ENCODE measurements around the gene PLEK2.

PLEK2 gene

DNA sequence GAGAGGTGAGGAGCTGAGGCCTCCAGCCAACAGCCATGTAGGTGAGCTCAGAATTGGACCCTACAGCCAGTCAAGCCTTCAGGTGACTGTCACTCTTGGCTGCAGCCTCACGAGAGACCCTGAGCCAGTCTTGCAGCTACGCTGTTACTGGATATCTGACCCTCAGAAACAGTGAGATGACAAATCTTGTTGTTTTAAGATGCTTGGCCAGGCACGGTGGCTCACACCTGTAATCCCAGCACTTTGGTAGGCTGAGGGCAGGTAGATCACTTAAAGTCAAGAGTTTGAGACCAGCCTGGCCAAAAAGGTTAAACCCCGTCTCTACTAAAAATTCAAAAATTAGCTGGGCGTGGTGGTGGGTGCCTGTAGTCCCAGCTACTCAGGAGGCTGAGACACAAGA is 6.2 kb downstream of the PLEK2 start:
- Mint-ChIP-seq H3K4me3 (no peak overlapping the region), H3K9me3 (no peaks in the 10 kb centered on the region), H3K36me3 (ENCODE audit: low read depth) (no peaks in the 10 kb centered on the region), H3K4me1 (no peaks in the 10 kb centered on the region), H3K27ac (no peak overlapping the region), H3K27me3 (ENCODE audit: low read depth) (no peaks in the 10 kb centered on the region)
- TF ChIP-seq, protein P1, sequence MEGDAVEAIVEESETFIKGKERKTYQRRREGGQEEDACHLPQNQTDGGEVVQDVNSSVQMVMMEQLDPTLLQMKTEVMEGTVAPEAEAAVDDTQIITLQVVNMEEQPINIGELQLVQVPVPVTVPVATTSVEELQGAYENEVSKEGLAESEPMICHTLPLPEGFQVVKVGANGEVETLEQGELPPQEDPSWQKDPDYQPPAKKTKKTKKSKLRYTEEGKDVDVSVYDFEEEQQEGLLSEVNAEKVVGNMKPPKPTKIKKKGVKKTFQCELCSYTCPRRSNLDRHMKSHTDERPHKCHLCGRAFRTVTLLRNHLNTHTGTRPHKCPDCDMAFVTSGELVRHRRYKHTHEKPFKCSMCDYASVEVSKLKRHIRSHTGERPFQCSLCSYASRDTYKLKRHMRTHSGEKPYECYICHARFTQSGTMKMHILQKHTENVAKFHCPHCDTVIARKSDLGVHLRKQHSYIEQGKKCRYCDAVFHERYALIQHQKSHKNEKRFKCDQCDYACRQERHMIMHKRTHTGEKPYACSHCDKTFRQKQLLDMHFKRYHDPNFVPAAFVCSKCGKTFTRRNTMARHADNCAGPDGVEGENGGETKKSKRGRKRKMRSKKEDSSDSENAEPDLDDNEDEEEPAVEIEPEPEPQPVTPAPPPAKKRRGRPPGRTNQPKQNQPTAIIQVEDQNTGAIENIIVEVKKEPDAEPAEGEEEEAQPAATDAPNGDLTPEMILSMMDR (IDR thresholded peaks at IDR 0.05; ENCODE audit: unreplicated experiment in 3 of 3): no peak

DNA sequence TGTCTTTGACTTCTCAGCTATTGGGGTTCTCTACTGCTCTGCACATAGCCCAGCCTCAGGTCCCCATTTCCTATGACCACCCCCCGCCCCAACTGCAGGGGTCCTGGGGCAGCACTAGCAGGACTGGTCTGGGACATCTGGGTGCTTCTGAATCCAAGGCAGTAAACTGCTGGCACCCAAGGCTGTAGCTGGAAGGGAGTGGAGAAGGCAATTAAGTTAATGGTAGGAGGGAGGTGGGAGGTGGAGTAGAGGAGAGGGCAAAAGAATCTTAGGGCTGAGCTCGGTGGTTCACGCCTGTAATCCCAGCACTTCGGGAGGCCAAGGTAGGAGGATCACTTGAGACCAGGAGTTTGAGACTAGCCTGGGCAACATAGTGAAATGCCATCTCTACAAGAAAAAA is 11.5 kb downstream of the PLEK2 start:
- H3K9me3 Mint-ChIP-seq: no peaks in the 10 kb centered on the region
- no peaks in the 10 kb centered on the region for H3K4me1 Mint-ChIP-seq
- no peak overlapping the region for H3K27ac Mint-ChIP-seq
- no peaks in the 10 kb centered on the region for H3K27me3 Mint-ChIP-seq (ENCODE audit: low read depth)
- no peak overlapping the region for H3K4me3 Mint-ChIP-seq
- H3K36me3 Mint-ChIP-seq (ENCODE audit: low read depth): no peaks in the 10 kb centered on the region
- TF ChIP-seq, protein P1 (IDR thresholded peaks at IDR 0.05; ENCODE audit: unreplicated experiment in 3 of 3): no peak

DNA sequence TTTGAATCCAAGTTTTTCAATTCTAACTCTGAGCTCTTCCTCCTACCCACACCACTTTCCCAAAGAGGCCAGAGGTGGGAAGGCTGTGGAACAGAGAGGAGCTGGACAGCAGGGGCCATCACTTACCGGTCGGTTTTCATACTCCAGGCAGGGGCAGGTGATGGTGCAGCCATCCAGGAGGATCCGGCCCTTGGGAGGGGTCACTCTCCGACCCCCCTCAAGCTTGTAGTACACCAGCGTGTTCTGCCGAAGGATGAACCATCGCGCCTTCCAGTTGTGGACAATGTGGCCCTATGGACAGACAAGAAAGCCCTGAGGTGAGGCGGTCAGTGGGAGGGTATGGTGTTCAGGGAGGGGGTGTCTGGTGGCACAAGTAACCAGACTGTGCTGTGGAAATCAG is 14.4 kb downstream of the PLEK2 start:
- no peaks in the 10 kb centered on the region for H3K4me1 Mint-ChIP-seq
- no peaks in the 10 kb centered on the region for H3K27me3 Mint-ChIP-seq (ENCODE audit: low read depth)
- H3K4me3 Mint-ChIP-seq: no peak overlapping the region
- no peak overlapping the region for H3K27ac Mint-ChIP-seq
- no peaks in the 10 kb centered on the region for H3K36me3 Mint-ChIP-seq (ENCODE audit: low read depth)
- no peaks in the 10 kb centered on the region for H3K9me3 Mint-ChIP-seq
- TF ChIP-seq, protein P1 (IDR thresholded peaks at IDR 0.05; ENCODE audit: unreplicated experiment in 3 of 3): no peak

DNA sequence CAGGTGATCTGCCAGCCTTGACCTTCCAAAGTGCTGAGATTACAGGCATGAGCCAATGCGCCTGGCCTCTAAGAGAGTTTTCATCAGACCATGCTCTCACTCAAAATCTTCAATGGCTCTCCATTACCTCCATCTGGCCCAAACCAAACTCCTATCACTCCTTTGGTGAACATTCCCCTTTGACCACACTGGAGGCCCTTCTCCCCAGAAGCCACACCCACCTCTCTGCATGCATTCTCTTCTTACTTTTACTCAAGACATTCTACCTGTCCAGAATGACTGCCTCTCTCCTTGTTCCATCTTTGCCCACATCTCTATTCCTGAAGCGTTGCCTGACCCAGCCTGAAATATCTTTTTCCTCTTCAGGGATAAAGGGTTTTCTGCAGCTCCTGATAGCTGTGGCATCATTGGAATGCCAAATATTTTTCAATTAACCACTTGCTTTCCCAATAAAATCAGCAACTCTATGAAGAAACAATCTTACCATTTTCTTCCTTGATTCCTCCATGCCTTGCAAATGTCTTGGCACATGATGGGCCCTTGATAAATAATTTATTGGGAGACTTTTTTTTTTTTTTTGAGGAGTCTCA is 15.5 kb downstream of the PLEK2 start:
- Mint-ChIP-seq H3K27ac (no peak overlapping the region), H3K4me1 (no peaks in the 10 kb centered on the region), H3K4me3 (no peak overlapping the region), H3K9me3 (no peaks in the 10 kb centered on the region), H3K36me3 (ENCODE audit: low read depth) (no peaks in the 10 kb centered on the region), H3K27me3 (ENCODE audit: low read depth) (no peaks in the 10 kb centered on the region)
- TF ChIP-seq, protein P1 (IDR thresholded peaks at IDR 0.05; ENCODE audit: unreplicated experiment in 3 of 3): no peak

DNA sequence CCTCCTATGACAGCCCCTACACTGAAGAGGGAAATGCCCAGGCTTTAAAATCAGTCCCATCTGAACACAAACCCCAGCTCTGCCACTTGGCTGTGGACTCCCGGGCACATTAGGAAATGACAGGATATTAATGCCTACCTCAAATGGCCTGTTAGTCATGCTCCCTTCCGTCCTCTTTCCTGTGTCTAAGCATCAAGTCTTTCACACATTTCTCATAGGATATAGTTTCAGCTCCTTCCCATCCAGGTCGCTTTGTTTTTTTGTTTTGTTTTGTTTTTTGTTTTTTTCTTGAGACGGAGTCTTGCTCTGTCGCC is 16.1 kb downstream of the PLEK2 start:
- TF ChIP-seq, protein P1 (IDR thresholded peaks at IDR 0.05; ENCODE audit: unreplicated experiment in 3 of 3): no peak
- no peaks in the 10 kb centered on the region for H3K4me1 Mint-ChIP-seq
- H3K27me3 Mint-ChIP-seq (ENCODE audit: low read depth): no peaks in the 10 kb centered on the region
- H3K4me3 Mint-ChIP-seq: no peak overlapping the region
- H3K9me3 Mint-ChIP-seq: no peaks in the 10 kb centered on the region
- no peaks in the 10 kb centered on the region for H3K36me3 Mint-ChIP-seq (ENCODE audit: low read depth)
- H3K27ac Mint-ChIP-seq: peak overlapping the region in 1 of 3 experiments; percentile 47

DNA sequence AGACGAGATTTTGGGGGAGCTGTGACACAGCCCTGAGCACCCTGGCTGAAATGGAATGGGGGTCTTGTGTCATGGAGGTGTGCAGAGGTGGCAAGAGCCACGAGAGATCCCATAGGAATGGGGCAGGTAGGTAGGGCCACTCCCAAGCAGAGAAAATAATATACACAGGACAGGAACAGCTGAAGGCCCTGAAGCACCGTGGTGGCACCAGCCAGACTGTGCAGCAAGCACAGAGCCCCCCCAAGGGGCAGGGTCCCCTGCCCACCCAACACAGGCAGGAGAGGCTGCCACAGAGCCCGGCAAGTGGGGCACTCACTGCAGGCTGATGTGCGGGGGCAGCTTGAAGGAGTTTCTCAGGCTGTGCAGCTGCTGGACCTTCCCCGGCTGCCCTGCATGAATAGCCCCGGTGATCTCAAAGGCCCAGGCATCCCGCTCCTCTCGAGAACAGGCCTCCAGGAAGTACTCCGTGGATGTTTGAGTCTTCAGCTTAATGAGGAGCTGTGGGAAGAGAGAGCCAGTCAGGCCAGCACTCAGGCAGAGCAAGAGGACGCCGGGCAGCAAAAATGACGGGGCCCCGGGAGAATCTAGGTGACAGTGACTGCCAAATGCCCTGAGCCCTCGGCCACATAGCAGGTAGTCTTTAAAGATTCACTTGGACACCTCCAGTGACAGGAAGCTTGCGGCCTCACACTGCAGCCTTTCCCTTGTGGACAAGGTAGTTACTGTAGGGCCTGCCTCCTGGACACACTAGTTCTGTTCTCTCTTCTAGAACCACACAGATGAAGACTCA is 16.7 kb downstream of the PLEK2 start:
- no peaks in the 10 kb centered on the region for H3K36me3 Mint-ChIP-seq (ENCODE audit: low read depth)
- TF ChIP-seq, protein P1 (IDR thresholded peaks at IDR 0.05; ENCODE audit: unreplicated experiment in 3 of 3): no peak

More for the DNA sequence above, 16.7 kb downstream of the PLEK2 start:
- H3K4me1 Mint-ChIP-seq: no peaks in the 10 kb centered on the region
- no peaks in the 10 kb centered on the region for H3K9me3 Mint-ChIP-seq
- no peaks in the 10 kb centered on the region for H3K27me3 Mint-ChIP-seq (ENCODE audit: low read depth)
- H3K27ac Mint-ChIP-seq: peak overlapping the region in 2 of 3 experiments; percentile 47 to 73
- H3K4me3 Mint-ChIP-seq: no peak overlapping the region

Data from nephron (organoid).